ENCODE measurements around the gene TNK2. TPM values are rescaled to one million over a fixed set of nuclear protein-coding genes. Genes with fewer than 3 reads are reported as not detected.

The TNK2 gene
- total RNA-seq, 1 experiment from 2014 or later, result 36.0 TPM

GRCh38 chr3:195881276-195881988 is 26.9 kb downstream of the TNK2 start:
- CTCF ChIA-PET, result no interaction called here
- H3K4me1 Mint-ChIP-seq (ENCODE audit: low read depth, unreplicated experiment), result no peaks in the 10 kb centered on the region

GRCh38 chr3:195880037-195880431 is 28.3 kb downstream of the TNK2 start:
- Mint-ChIP-seq H3K36me3 (ENCODE audit: insufficient read depth, unreplicated experiment) (peaks cover 10% of the 10 kb centered on the region), H3K4me3 (ENCODE audit: unreplicated experiment) (no peak overlapping the region), H3K9me3 (ENCODE audit: unreplicated experiment) (no peaks in the 10 kb centered on the region), H3K4me1 (ENCODE audit: low read depth, unreplicated experiment) (no peaks in the 10 kb centered on the region), H3K27me3 (ENCODE audit: insufficient read depth, unreplicated experiment) (no peaks in the 10 kb centered on the region), H3K27ac (ENCODE audit: unreplicated experiment) (no peak overlapping the region)
- intact Hi-C loops (cut with micrococcal nuclease; ENCODE audit: unreplicated experiment), result no loop called here
- Histone ChIP-seq H3K4me3 (ENCODE audit: low read depth, low read length) (no peak overlapping the region), H3K4me1 (no peaks in the 10 kb centered on the region), H3K9me3 (no peaks in the 10 kb centered on the region), H3K36me3 (ENCODE audit: control insufficient read depth, insufficient read depth, low read length) (no peaks in the 10 kb centered on the region; the same call in 1 of the 2 replicates), H3K27me3 (replicated peaks; ENCODE audit: control insufficient read depth, insufficient read depth, low read length) (no peaks in the 10 kb centered on the region)
- POLR2A ChIA-PET, result no interaction called here
- no peak for TF ChIP-seq CTCF (IDR thresholded peaks at IDR 0.05; ENCODE audit: insufficient read depth in 1 of 2, low read depth in 1 of 2, low read length in 1 of 2, severe bottlenecking in 1 of 2, unreplicated experiment in 1 of 2)
- BruUV-seq (replicated peaks), result no TSS peak
- DNase-seq, result no peak
- CTCF ChIA-PET, result no interaction called here

More at GRCh38 chr3:195881276-195881988, 26.9 kb downstream of the TNK2 start:
- Histone ChIP-seq H3K36me3 (ENCODE audit: control insufficient read depth, insufficient read depth, low read length) (no peaks in the 10 kb centered on the region; the same call in 1 of the 2 replicates), H3K27me3 (replicated peaks; ENCODE audit: control insufficient read depth, insufficient read depth, low read length) (no peaks in the 10 kb centered on the region), H3K4me1 (no peaks in the 10 kb centered on the region), H3K4me3 (ENCODE audit: low read depth, low read length) (no peak overlapping the region), H3K9me3 (no peaks in the 10 kb centered on the region)
- DNase-seq, result no peak
- H3K4me3 Mint-ChIP-seq (ENCODE audit: unreplicated experiment), result no peak overlapping the region
- no peak overlapping the region for H3K27ac Mint-ChIP-seq (ENCODE audit: unreplicated experiment)
- no peak for TF ChIP-seq CTCF (IDR thresholded peaks at IDR 0.05; ENCODE audit: insufficient read depth in 1 of 2, low read depth in 1 of 2, low read length in 1 of 2, severe bottlenecking in 1 of 2, unreplicated experiment in 1 of 2)
- no peaks in the 10 kb centered on the region for H3K27me3 Mint-ChIP-seq (ENCODE audit: insufficient read depth, unreplicated experiment)
- POLR2A ChIA-PET, result no interaction called here
- no TSS peak for BruUV-seq (replicated peaks)
- intact Hi-C loops (cut with micrococcal nuclease; ENCODE audit: unreplicated experiment), result no loop called here
- H3K36me3 Mint-ChIP-seq (ENCODE audit: insufficient read depth, unreplicated experiment), result peaks cover 10% of the 10 kb centered on the region
- H3K9me3 Mint-ChIP-seq (ENCODE audit: unreplicated experiment), result no peaks in the 10 kb centered on the region

- Mint-ChIP-seq H3K4me3 (ENCODE audit: unreplicated experiment) (no peak overlapping the region), H3K4me1 (ENCODE audit: low read depth, unreplicated experiment) (no peaks in the 10 kb centered on the region), H3K27ac (ENCODE audit: unreplicated experiment) (no peak overlapping the region), H3K27me3 (ENCODE audit: insufficient read depth, unreplicated experiment) (no peaks in the 10 kb centered on the region), H3K36me3 (ENCODE audit: insufficient read depth, unreplicated experiment) (peaks cover 10% of the 10 kb centered on the region), H3K9me3 (ENCODE audit: unreplicated experiment) (no peaks in the 10 kb centered on the region)
- ChIA-PET POLR2A (no interaction called here), CTCF (no interaction called here)
- Histone ChIP-seq H3K9me3 (no peaks in the 10 kb centered on the region), H3K4me3 (ENCODE audit: low read depth, low read length) (no peak overlapping the region), H3K27me3 (replicated peaks; ENCODE audit: control insufficient read depth, insufficient read depth, low read length) (no peaks in the 10 kb centered on the region), H3K4me1 (no peaks in the 10 kb centered on the region), H3K36me3 (ENCODE audit: control insufficient read depth, insufficient read depth, low read length) (no peaks in the 10 kb centered on the region; the same call in 1 of the 2 replicates)
- intact Hi-C loops (cut with micrococcal nuclease; ENCODE audit: unreplicated experiment), result no loop called here
- no TSS peak for BruUV-seq (replicated peaks)
- TF ChIP-seq CTCF (IDR thresholded peaks at IDR 0.05; ENCODE audit: insufficient read depth in 1 of 2, low read depth in 1 of 2, low read length in 1 of 2, severe bottlenecking in 1 of 2, unreplicated experiment in 1 of 2), result no peak
- no peak for DNase-seq
These were observed 28.8 kb downstream of the TNK2 start for GRCh38 chr3:195879416-195880036.

All from Caco-2 (cell line).